Subcutaneous abdominal adipose tissue (tissue), 5 donors: Measurements from ENCODE around the gene GPX2.

Source experiments
- H3K27ac ChIP-seq: one replicate; pipeline ENCODE4 v1.7.0; 2013; ENCODE audit warnings: low read depth, mild to moderate bottlenecking, inconsistent platforms, low read length, moderate library complexity
- H3K27me3 ChIP-seq, 5 donors: one replicate each; pipeline ENCODE4 v1.7.0; 2013; ENCODE audit warnings: low read length in 5 of 5, inconsistent platforms in 1 of 5; ENCODE audit not compliant: control insufficient read depth in 5 of 5, insufficient read depth in 4 of 5
- H3K36me3 ChIP-seq, 5 donors: one replicate each; pipeline ENCODE4 v1.7.0; 2013; ENCODE audit warnings: low read length in 5 of 5; ENCODE audit not compliant: control insufficient read depth in 5 of 5, insufficient read depth in 5 of 5
- H3K4me1 ChIP-seq, 5 donors: one replicate each; pipeline ENCODE4 v1.7.0; 2013; ENCODE audit warnings: low read length in 5 of 5, mild to moderate bottlenecking in 3 of 5, moderate library complexity in 1 of 5; ENCODE audit not compliant: control insufficient read depth in 5 of 5, insufficient read depth in 5 of 5
- H3K4me3 ChIP-seq, 5 donors: one replicate each; pipeline ENCODE4 v1.7.0; 2013; ENCODE audit warnings: low read length in 5 of 5, low read depth in 1 of 5
- H3K9ac ChIP-seq, 5 donors: one replicate each; pipeline ENCODE4 v1.7.0; 2013; ENCODE audit warnings: low read length in 5 of 5, mild to moderate bottlenecking in 4 of 5, moderate library complexity in 3 of 5
- H3K9me3 ChIP-seq, 5 donors: one replicate each; pipeline ENCODE4 v1.7.0; 2013; ENCODE audit warnings: low read length in 5 of 5; ENCODE audit not compliant: control insufficient read depth in 5 of 5
- donor health status: healthy.
- donor health status: healthy.
- donor health status: healthy.
- donor health status: healthy.
- donor health status: healthy.

Gene GPX2

DNA sequence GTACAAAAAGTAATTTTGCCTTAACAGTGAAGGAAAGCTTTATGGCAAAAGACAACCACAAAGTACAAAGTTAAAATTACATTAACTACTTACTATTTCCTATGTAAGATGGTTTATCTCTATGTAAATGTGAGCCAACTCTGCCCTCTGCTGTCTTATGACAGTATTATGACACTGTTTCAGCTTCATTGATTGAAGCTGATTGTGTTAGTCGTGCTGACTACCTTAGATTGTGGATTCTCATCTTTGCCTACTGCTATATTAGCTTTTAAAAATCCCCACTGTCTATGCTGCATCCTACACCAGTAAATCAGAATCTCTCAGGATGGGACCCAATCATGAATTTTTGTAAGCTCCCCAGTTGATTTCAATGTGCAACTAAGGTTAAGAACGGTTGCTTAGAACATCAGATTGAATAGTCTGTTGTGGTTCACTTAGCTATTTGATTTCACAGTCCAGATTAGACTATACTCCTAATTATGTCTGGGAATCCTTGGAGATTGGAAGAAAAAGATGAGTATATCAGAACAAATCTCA is 50.6 kb downstream of the GPX2 start:
- no peak overlapping the region for H3K27ac ChIP-seq
- no peak overlapping the region for H3K9ac ChIP-seq
- no peaks in the 10 kb centered on the region for H3K36me3 ChIP-seq
- H3K4me1 ChIP-seq = no peaks in the 10 kb centered on the region
- H3K27me3 ChIP-seq = peaks cover 0 to 2% (median 0%) of the 10 kb centered on the region in 5 donors
- no peak overlapping the region for H3K4me3 ChIP-seq
- H3K9me3 ChIP-seq = no peaks in the 10 kb centered on the region

- H3K9ac ChIP-seq = no peak overlapping the region
- no peak overlapping the region for H3K27ac ChIP-seq
- peaks cover 0 to 2% (median 0%) of the 10 kb centered on the region in 5 donors for H3K27me3 ChIP-seq
- no peak overlapping the region for H3K4me3 ChIP-seq
- no peaks in the 10 kb centered on the region for H3K36me3 ChIP-seq
- no peaks in the 10 kb centered on the region for H3K9me3 ChIP-seq
- no peaks in the 10 kb centered on the region for H3K4me1 ChIP-seq
Measured at GRCh38 chr14:64891173-64891838, 51.2 kb downstream of the GPX2 start.

- no peaks in the 10 kb centered on the region for H3K9me3 ChIP-seq
- H3K27me3 ChIP-seq = peaks cover 0 to 2% (median 0%) of the 10 kb centered on the region in 5 donors
- no peak overlapping the region for H3K9ac ChIP-seq
- H3K4me1 ChIP-seq = no peaks in the 10 kb centered on the region
- no peaks in the 10 kb centered on the region for H3K36me3 ChIP-seq
- H3K4me3 ChIP-seq = no peak overlapping the region
- no peak overlapping the region for H3K27ac ChIP-seq
Measured at GRCh38 chr14:64889352-64889751, 53.2 kb downstream of the GPX2 start.
